HepG2 (cell line): Measurements from ENCODE around the gene RPLP1.

Source experiments
- CHD2 ChIP-seq: IDR thresholded peaks from 2 replicates; pipeline ENCODE4 v1.6.1; 2011; ENCODE audit warnings: low read depth, low read length, improper control_type of control experiment
- ZNF607 ChIP-seq: sonication (generic); formaldehyde crosslinking; IDR thresholded peaks from 2 replicates; pipeline ENCODE4 v1.5.1; 2020; ENCODE audit warnings: missing genetic modification reagents, mild to moderate bottlenecking, borderline replicate concordance
- ZNF768 ChIP-seq: sonication (generic); formaldehyde crosslinking; IDR thresholded peaks from 2 replicates; pipeline ENCODE4 v1.4.0; 2020; ENCODE audit warnings: missing genetic modification reagents

DNA sequence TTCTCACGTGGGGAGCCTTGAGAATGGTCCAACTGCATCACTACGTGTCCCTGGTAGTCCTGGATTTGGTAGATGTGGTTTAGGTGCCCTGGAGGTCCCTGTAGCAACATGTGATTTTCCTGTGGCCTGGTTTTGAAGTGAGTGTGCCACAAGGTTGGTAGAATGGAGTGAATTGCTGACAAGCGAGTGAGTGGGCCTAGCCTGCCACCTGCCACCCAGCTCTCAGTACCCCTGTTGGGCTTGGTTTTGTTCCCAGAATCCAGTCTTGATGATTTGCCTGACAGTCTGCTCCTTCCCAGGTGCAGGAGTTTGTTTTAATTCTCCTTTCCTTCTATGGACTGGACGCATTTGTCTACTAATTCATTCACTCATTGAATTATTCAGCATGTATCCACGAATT lies 19.4 kb downstream of the RPLP1 start:
- TF ChIP-seq ZNF768 (no peak), CHD2 (no peak), ZNF607 (CRISPR knock-in tag) (no peak)
